ENCODE data around the gene TNNI2.
"Not testable (repeated sequence)": the region's sequence is repeated elsewhere in the genome, so short reads cannot be mapped to it uniquely, and the experiment has no call there.

TNNI2 gene

DNA sequence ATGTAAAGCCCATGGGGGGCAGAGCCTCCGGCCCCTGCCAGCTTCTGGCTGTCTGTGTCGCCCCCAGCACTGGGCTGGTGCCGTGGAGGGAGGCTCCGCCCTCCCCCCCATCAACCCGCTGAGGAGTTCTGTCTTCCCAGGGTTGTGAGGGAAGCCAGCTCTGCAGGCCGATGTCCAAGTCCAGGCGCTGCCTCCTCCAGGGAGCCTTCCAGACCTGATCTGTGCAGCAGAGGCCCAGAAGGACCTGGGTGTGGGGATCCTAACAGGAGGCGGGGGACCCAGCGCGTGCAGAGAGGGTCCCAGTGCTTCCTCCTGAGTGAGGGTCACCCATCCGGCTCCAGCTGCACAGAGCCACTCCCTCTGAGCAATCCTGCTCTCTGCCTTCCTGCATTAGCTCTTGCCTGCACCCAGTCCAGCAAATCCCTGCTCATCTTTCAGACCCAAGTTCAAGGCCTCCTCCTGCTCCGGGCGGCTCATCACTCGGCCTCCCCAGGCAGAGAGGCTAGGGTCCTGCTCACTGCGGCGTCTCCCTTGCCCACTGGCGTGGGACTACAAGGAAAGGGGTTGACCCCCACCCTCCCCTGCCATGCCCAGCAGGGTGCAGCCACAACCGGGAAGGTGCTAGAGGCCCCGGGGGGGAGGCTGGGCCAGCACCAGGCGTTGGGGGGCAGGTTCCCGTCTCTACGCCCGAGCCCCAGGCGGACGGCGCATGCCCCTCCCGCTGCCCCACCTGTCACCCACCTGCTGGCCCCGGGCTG, 36.5 kb downstream of the TNNI2 start:
- no peak for DNase-seq (ENCODE audit: low spot score)

DNA sequence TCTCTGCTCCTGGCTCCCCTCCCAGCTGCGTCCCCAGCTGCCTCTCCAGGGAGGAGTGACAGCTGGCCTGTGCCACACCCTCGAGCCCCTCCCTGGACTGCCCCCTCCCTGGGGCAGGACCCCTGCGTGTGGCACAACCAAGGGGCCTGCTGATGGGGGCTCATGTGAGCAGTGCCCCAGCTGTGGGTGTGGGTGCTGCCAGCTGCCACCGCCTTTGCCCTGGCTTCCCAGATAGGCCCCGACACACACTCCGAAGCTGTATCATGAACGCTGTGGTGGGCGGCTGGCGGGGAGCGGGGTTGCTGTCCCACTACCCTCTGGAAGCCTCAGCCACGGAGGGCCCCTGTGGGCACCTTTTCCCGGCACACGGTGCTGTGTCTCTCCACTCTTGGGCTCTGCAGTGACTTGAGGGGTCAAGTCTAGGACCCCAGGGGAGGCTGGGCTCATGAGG, 37.1 kb downstream of the TNNI2 start:
- not testable (repeated sequence) for DNase-seq (ENCODE audit: low spot score)

DNA sequence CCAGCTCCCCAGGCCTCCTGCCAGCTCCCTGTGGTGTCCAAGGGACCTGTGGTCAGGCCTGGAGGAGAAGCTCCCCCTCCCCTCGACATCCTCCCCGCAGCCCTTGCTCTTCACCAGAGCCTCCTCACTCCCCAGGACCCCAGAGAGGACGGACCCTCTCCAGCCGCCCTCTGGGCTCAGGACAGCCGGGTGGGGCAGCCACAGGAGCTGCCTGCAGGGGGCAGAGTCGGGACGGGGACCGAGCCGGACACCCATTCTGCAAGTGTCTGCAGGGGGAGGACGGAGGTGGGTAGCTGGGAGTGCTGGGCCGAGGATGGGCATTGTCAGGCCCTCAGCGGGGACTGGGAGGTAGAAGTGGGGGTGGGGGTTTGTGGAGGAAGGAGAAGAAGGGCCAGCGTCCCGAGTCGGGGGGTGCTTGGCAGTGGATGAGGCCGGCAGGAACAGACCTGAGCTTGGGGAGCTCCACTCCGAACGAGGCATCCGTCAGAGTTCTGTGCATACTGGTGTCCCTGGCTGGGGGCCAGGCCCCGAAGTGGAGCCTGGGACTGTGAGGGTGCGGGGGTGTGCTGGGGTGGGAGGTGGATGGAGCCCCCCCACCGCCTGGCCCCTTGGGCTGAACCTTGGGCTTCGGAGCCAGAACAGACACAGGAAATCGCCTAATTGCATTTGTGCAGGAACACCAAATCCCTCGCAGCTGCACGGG, 37.7 kb downstream of the TNNI2 start:
- DNase-seq (ENCODE audit: low spot score): peak; percentile 15

DNA sequence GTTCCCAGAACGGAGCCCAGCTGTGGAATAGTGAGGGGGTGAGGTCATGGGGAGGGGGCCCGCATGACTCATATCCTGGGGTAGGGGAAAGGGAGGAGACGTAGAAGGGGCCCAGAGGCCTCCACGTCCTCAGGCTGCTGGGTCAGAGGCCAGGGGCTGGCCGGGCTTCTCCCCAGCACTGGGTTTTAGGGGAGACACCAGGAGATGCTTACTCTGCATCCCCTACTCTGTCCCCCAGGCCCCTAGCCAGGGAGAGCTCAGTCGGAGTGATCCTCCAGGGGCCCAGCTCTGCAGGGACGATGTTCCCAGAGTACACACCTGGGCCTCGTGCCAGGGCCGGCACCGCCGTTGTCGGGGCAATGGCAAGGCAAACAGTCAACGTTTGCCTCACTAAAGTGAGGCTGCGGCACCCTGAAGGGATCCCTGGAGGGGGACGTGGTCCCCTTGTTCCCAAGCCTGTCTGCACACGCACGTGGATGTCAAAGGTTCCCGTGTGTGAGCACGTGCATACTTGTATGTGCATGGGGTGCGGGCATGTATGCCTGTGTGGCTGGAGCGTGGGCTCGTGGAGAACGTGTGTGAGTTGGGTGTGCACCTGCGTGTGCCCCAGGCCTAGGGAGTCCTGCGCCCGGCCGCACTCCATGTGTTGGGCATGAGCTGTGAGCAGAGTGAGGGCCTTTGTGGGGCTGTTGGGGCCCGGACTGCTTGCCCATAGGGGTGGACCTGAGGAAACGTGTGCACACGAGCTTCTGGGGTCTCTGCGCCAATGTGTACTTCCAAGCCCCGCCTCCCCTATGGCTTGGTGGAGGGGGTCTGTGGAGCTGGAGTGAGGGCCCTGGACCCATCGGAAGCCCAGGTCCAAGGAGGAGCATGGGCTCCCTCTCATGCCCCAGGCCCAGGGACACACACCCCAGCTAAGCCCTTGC, 38.7 kb downstream of the TNNI2 start:
- no peak for DNase-seq (ENCODE audit: low spot score)

DNA sequence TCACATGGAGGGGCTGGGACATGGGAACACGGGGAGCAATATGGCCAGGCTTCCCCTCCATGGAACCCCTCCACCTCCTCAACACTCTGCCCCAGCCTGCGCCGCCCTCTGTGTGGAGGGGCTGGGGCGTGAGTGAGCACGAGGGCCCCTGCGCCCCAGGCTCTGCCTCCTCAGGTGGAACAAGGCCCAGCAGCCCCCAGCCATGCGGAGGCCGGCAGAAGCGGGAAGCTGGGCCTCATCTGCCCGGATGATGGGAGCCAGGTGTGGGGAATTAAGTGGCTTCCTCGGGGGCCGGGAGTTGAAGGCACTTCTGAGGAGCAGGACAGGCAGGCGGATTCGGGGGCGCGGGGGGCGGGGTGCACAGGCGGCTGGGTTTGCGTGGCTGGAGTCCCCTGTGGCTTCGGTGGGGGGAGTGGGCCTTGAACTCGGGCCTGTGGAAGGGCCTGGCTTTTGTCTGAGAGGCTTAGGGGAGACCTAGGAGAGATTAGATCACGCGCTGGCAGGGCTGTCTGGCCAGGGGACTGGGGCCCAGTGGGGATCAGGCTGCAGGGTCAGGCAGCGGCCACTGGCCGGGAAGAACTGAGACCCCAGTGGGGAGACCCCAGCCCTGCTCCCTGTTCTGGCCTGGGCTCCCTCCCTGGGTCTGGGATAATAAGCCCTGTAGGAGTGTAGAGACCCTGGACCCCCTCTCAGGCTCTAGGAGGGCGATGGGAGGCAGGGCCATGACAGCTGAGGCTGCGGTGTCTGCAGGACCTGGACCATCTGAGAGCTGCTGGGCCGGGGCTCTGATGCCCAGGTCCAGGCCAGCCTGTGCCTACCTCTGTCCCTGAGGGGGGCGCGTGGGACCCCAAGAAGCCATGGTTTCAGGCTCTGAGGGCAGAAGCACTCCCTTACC, 39.6 kb downstream of the TNNI2 start:
- DNase-seq (ENCODE audit: low spot score): no peak

DNA sequence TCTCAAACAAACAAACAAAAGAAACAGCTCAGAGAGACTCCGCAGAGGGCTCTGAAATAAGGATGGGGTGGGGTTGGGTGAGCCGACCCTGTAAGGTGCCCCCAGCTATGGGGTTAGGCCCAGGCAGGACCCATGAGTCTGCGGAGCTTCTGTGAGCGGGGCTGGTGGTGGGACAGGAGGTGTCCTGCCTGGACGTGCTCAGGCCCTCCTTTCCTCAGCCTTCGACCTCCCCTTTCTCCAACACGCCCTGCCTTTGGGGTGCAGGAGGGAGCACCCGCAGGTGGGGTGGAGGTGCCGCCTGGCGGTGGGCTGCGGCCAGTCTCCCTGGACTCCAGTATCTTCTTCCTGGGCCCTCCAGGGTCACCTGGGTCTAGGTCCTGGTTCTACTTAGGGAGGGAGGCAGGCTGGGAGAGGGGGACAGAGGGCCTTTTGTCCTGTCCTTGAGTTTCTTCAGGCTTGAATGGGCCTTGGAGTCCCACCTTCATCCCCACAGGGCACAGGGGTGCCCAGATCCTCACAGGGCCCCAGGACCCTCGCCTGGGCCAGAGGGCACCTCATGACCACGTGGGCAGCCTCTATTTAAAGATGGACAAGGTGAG, 40.7 kb downstream of the TNNI2 start:
- no peak for DNase-seq (ENCODE audit: low spot score)

DNA sequence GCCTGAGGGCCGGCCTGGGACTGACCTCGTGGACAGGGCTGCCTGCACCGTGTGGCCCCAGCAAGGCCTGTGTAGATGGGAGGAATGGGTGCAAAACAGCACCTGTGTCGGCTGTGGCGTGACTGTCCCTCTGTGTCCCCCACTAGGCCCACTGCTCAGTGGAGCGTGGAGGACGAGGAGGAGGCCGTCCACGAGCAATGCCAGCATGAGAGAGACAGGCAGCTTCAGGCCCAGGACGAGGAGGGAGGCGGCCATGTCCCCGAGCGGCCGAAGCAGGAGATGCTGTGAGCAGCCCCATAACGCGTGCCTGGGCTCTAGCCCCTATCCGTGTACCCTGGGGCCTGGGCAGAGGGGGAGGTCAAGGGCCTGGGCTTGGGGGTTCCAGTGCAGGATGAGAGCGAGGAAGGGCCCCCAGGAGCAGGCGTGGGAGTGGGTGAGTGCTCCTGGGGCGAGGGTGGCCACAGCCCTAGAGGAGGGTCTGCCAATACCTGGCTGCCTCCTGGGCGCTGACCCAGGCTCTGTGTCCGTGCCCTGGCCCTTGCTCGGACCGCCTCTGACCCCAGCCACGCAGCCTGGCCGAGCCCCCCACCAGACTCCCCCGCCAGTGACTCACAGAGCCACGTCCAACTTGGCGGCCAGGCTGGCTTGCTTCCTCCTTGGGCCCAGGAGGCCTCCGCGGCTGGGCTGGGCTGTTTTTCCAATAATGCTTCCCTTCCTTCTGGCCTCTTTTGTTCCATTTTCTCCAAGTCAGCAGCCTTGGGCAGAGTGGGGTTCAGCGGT, 41.4 kb downstream of the TNNI2 start:
- DNase-seq (ENCODE audit: low spot score): no peak

DNA sequence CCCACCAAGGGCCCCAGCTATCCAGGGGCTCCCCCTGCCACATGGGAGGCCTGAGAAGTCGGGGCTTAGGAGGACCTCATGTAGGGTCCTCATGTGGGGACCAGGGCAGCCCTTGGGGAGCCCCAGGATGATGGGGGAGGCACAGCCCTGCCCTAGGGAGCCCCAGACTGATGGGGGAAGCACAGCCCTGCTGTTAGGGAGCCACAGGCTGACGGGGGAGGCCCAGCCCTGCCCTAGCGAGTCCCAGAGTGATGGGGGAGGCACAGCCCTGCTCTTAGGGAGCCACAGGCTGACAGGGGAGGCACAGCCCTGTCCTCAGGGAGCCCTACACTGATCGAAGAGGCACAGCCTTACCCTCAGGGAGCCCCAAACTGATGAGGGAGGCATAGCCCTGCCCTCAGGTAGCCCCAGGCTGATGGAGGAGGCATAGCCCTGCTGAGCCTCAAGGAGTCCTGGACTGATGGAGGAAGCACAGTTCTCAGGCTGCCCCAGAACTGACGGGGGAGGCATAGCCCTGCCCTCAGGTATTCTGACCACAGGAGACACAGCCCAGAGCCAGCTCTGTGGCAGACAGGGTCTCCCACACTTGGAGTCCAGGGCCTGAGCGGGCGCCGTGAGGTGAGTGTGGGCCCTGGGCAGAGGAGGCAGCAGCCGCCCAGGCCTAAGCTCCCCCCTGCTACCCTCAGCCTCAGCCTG, 42.1 kb downstream of the TNNI2 start:
- no peak for DNase-seq (ENCODE audit: low spot score)

DNA sequence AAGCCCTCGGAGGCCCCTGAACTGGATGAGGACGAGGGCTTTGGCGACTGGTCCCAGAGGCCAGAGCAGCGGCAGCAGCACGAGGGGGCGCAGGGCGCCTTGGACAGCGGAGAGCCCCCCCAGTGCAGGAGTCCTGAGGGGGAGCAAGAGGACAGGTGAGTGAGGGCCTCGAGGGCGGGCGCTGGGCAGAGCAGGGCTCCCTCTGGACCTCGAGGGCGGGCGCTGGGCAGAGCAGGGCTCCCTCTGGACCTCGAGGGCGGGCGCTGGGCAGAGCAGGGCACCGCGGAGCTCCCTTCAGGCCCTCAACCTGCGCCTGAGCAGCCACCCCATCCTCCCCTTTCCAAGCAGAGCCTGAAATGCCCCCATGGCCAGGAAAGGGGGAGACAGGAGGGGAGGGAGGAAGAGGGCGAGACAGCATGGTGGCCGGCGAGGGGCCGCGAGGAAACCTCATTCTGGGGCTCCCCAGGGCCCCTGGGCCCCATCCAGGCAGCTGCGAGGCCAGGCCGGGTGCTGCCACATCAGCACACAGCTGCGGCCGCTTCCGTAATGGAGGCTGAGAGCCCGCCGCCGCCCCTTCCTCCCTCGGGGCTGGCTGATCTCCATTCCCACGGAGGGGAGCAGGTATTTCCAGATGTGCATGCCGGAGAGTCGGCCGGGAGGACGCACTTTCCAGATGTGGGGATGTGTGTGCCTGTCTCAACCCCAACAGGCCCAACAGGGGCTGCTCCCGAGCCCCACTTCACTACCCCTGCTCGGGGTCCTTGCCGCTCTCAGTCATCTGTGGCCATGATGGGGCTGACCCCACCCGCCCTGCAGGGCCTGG, 42.9 kb downstream of the TNNI2 start:
- no peak for DNase-seq (ENCODE audit: low spot score)

DNA sequence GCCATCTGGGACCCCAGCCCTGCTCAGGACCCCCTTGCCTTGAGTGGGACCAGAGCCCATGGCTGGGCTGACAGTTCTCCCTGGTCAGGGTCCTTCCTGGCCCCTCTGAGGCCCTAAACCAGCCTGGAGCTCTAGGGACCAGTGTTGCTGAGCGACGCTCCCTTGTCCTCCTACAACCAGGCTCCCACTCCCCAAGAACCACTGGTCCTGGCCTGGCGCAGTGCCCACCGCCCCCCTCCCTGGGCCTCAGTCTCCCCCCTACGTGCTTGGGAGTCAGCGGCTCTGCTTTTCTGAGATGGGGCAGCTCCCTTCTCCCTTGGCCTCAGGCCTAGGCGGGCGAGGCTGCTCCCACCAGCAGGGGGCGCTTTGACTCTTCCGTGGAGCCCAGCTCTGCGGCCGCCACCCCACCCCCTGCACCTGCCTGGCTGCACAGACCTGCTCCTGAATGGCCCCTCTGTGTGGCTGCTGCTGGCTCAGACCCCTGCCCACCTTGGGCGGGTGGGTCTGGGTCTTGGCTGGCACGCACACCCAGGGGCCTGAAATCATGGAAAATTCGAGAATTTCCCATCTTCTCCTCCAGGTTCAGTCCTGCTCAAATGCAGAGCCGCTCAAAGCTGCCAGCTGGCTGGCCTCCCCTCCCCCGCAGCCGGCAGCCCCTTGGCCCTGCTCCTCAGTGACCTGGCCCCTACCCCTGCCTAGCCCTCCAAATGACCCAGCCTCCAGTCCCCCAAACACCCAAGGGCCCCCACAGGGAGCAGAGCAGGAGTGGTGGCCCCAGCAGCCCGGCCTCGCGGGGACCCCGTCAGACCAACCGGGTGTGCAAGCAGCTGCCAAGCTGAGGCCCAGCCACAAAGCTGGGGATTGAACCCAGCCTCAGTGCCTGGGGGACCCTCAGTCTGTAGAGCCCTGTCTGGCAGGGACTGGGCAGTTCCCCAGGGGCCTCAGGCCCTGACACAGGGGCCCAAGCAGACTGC, 43.8 kb downstream of the TNNI2 start:
- peak; percentile 52 for DNase-seq (ENCODE audit: low spot score)

DNA sequence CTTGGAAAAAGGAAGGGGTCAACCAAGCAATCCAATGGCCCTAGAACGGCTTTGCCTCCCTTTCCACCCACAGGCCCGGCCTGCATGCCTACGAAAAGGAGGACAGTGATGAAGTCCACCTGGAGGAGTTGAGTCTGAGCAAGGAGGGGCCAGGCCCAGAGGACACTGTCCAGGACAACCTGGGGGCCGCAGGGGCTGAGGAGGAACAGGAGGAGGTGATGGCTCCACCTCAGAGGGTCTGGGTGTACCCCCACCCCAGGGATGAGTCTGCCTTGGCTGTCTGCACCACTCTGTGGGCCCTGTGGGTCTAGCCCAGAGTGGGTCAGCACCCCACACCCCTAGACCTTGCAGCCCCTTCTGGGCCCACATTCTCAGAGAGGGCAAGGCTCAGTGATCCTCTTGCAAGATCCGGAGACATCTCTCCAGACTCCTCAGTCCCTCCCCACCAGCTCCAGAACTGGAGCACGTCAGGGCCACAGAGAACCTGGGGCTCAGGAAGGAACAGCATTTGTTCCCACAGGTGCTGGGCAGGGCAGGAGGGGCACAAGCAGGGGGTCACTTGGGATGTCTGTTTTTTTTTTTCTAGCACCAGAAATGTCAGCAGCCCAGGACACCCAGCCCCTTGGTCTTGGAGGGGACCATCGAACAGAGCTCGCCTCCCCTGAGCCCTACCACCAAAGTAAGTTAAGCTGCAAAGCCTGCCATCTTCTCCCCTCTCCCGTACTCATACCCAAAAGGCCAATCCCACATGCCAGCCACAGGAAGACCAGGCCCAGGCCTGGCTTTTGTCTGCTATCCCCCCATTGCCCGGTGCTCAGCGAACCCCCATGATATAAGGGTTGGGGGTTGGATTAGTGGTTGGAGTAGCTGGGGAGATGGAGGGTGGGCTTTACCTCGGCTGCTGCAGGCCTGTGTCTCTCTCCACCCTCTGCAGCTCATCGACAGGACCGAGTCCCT, 44.8 kb downstream of the TNNI2 start:
- no peak for DNase-seq (ENCODE audit: low spot score)

DNA sequence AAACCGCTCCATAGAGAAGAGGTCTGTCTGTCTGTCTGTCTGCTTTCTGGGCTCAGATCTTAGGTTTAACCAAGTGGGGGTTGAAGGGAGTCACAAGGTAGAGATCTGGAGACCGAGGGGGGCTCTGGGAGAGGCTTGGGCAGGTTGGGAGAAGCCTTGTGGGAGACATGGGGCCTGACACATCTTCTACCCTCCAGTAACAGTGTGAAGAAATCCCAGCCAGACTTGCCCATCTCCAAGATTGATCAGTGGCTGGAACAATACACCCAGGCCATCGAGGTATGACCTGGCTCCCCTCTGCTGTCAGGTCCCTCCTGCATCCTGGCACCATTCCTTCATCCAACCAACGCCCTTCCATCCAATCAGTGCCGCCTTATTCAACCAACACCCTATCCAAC, 45.5 kb downstream of the TNNI2 start:
- DNase-seq (ENCODE audit: low spot score): no peak

DNA sequence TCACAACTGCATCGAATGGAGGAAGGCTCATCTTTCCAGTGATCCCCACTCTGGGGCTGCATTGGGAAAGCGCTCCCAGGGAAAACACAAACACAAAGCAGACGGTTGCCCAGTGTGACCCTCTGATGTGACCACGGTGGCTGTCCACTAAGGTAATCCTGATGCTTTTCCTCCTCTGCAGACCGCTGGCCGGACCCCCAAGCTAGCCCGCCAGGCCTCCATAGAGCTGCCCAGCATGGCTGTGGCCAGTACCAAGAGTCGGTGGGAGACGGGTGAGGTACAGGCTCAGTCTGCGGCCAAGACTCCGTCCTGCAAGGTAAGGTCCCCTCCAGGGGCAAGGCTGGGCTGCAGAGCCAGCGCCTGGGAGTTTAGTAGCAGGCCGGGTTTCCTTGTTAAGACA, 47.8 kb downstream of the TNNI2 start:
- not testable (repeated sequence) for DNase-seq (ENCODE audit: low spot score)

DNA sequence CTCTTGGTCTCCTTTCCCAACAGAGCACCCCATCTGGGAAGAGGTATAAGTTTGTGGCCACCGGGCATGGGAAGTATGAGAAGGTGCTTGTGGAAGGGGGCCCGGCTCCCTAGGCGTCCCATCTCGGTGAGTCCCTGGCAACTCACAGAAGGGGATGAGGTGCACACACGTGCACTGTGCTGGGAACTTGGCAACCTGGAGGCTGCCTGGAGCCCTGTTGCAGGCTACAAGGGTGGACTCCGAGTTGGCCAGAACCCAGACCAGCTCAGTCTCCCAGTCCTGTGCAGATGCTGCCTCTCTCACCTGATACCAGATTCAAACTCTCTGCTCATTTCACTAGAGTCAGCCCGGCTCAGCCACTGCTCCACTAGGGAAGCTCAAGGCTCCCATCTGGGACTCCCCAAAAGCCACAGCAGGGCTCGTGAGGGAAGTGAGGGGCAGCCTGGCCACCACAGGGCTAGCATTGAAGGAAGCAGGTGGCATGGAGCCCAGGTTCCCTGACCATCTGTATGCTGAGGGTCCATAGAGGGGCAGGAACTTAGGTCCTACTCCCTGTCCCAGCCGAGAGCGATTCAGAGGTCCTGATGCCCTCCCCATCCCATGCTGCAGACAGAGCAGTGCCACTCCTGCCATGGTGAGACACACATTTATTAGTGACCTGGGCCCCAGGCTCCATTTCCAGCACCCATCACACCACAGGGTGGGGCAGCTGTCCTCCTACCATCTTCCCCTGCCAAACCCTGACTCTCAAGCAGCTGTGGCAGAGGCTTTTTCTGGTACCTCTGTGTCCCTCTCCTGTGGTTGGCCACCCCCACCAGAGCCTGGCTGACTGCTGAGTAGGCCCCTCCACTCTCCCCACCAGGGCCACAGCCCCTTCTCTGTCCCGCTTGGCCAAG, 48.9 kb downstream of the TNNI2 start:
- no peak for DNase-seq (ENCODE audit: low spot score)

DNA sequence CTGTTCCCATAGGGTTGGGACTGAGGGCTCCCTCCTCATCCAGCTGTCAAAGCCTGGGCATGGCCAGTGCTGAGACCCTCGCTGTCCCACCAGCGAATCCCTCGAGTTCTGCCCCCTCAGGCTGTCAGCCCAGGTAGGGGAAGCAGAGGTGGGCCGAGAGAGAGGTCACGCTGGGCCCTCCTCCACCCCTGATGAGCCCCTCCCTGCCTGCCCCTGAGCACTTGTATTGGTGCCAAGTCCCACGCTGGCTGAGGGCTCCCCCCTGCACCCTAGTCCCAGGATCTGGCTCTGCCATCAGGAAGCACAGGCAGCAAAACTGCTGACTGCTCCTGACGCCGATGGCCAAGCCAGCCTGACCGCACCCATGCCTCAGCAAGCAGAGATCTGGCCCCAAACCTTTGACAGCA, 49.6 kb downstream of the TNNI2 start:
- DNase-seq (ENCODE audit: low spot score): no peak
